Trophoblast cell (in vitro differentiated cells and primary cell): Measurements from ENCODE around the gene PDE1A.

ENCODE experiments used
- DNase-seq, 2 donors: peaks; one replicate each; pipeline ENCODE4 v3.0.0-alpha.2; 2016
- H2AFZ ChIP-seq: 2 replicates; pipeline ENCODE4 v1.6.1; 2013; ENCODE audit warnings: low read length, moderate library complexity, mild to moderate bottlenecking; ENCODE audit not compliant: insufficient read depth, poor library complexity
- H2AK5ac ChIP-seq: 2 replicates; pipeline ENCODE4 v1.6.1; 2013; ENCODE audit warnings: mild to moderate bottlenecking, low read length
- H2BK120ac ChIP-seq: 2 replicates; pipeline ENCODE4 v1.6.1; 2013; ENCODE audit warnings: low read length, mild to moderate bottlenecking, moderate library complexity; ENCODE audit not compliant: insufficient read depth, poor library complexity
- H2BK12ac ChIP-seq: 2 replicates; pipeline ENCODE4 v1.6.1; 2013; ENCODE audit warnings: mild to moderate bottlenecking, low read length, moderate library complexity
- H2BK5ac ChIP-seq: 2 replicates; pipeline ENCODE4 v1.6.1; 2013; ENCODE audit warnings: low read length, low read depth, moderate library complexity, mild to moderate bottlenecking; ENCODE audit not compliant: poor library complexity
- H3K14ac ChIP-seq: 2 replicates; pipeline ENCODE4 v1.6.1; 2013; ENCODE audit warnings: mild to moderate bottlenecking, low read length
- H3K18ac ChIP-seq: 2 replicates; pipeline ENCODE4 v1.6.1; 2013; ENCODE audit warnings: mild to moderate bottlenecking, low read length
- H3K23ac ChIP-seq: 2 replicates; pipeline ENCODE4 v1.6.1; 2013; ENCODE audit warnings: low read length
- H3K27ac ChIP-seq: 2 replicates; pipeline ENCODE4 v1.5.1; 2013; ENCODE audit warnings: low read depth, mild to moderate bottlenecking, inconsistent platforms, low read length, moderate library complexity
- H3K27me3 ChIP-seq: 2 replicates; pipeline ENCODE4 v1.6.1; 2013; ENCODE audit warnings: inconsistent platforms, mild to moderate bottlenecking, low read length, moderate library complexity; ENCODE audit not compliant: insufficient read depth
- H3K36me3 ChIP-seq, 2 experiments: 1 replicate in 1 of 2; 2 replicates in 1 of 2; pipeline ENCODE4 v1.6.1; 2013; ENCODE audit warnings: low read length in 2 of 2, mild to moderate bottlenecking in 2 of 2, moderate library complexity in 1 of 2; ENCODE audit not compliant: insufficient read depth in 2 of 2, control insufficient read depth in 1 of 2
- H3K4ac ChIP-seq: 2 replicates; pipeline ENCODE4 v1.6.1; 2013; ENCODE audit warnings: low read depth, mild to moderate bottlenecking, low read length, moderate library complexity
- H3K4me1 ChIP-seq, 2 experiments: 1 replicate in 1 of 2; 2 replicates in 1 of 2; pipeline ENCODE4 v1.6.1; 2013; ENCODE audit warnings: low read length in 2 of 2, mild to moderate bottlenecking in 2 of 2, moderate library complexity in 1 of 2; ENCODE audit not compliant: insufficient read depth in 2 of 2, control insufficient read depth in 1 of 2
- H3K4me2 ChIP-seq: 2 replicates; pipeline ENCODE4 v1.6.1; 2013; ENCODE audit warnings: inconsistent platforms, mild to moderate bottlenecking, low read length, moderate library complexity
- H3K4me3 ChIP-seq: 2 replicates; pipeline ENCODE4 v1.5.1; 2013; ENCODE audit warnings: mild to moderate bottlenecking, low read depth, low read length, inconsistent platforms
- H3K79me1 ChIP-seq: one replicate; pipeline ENCODE4 v1.6.1; 2013; ENCODE audit warnings: low read length
- H3K79me2 ChIP-seq: 2 replicates; pipeline ENCODE4 v1.6.1; 2013; ENCODE audit warnings: low read length, mild to moderate bottlenecking; ENCODE audit not compliant: control insufficient read depth, insufficient read depth, poor library complexity
- H3K9ac ChIP-seq: 2 replicates; pipeline ENCODE4 v1.6.1; 2013; ENCODE audit warnings: mild to moderate bottlenecking, low read length
- H3K9me3 ChIP-seq: 2 replicates; pipeline ENCODE4 v1.6.1; 2013; ENCODE audit warnings: low read depth, mild to moderate bottlenecking, control low read depth, inconsistent platforms, low read length; ENCODE audit not compliant: insufficient read depth
- H4K12ac ChIP-seq: 2 replicates; pipeline ENCODE4 v1.6.1; 2013; ENCODE audit warnings: low read depth, mild to moderate bottlenecking, low read length, moderate library complexity
- H4K8ac ChIP-seq: 2 replicates; pipeline ENCODE4 v1.6.1; 2013; ENCODE audit warnings: low read depth, mild to moderate bottlenecking, low read length, moderate library complexity
- H4K91ac ChIP-seq: one replicate; pipeline ENCODE4 v1.6.1; 2013; ENCODE audit warnings: low read depth, mild to moderate bottlenecking, low read length, moderate library complexity
- WGBS: extraction: QIAGEN DNeasy Blood & Tissue Kit; methylation state at CpG from one replicate; pipeline ENCODE4 v1.1.7; 2013; ENCODE audit warnings: missing lambda C conversion rate; ENCODE audit not compliant: insufficient read length, insufficient coverage; ENCODE audit errors: extremely low coverage; 5-methylcytosine and 5-hydroxymethylcytosine counted together

PDE1A gene

GRCh38 chr2:182173944-182174622, 252.8 kb downstream of the PDE1A start:
- Histone ChIP-seq H4K91ac (no peak overlapping the region), H3K27me3 (no peaks in the 10 kb centered on the region), H4K8ac (no peak overlapping the region), H2BK5ac (no peak overlapping the region), H3K9ac (no peak overlapping the region), H2BK120ac (no peak overlapping the region), H3K4me2 (no peak overlapping the region), H2AFZ (no peak overlapping the region), H3K18ac (no peak overlapping the region), H2BK12ac (no peak overlapping the region), H3K27ac (no peak overlapping the region), H3K9me3 (no peaks in the 10 kb centered on the region), H3K4ac (no peak overlapping the region), H3K14ac (no peak overlapping the region), H3K4me3 (no peak overlapping the region), H3K23ac (no peak overlapping the region), H3K79me1 (no peaks in the 10 kb centered on the region), H2AK5ac (no peak overlapping the region), H3K4me1 (peaks cover 0 to 4% of the 10 kb centered on the region in 2 experiments), H3K79me2 (no peaks in the 10 kb centered on the region), H3K36me3 (no peaks in the 10 kb centered on the region), H4K12ac (no peak overlapping the region)
- no CpG with 5 or more reads among the region's 5 CpGs for WGBS
- DNase-seq, result no peak

GRCh38 chr2:182170341-182170740, 256.5 kb downstream of the PDE1A start:
- H3K36me3 ChIP-seq, result no peaks in the 10 kb centered on the region
- H3K79me1 ChIP-seq, result no peaks in the 10 kb centered on the region
- no peak overlapping the region for H3K4ac ChIP-seq
- H3K14ac ChIP-seq, result no peak overlapping the region
- H2AFZ ChIP-seq, result no peak overlapping the region
- H3K23ac ChIP-seq, result no peak overlapping the region
- H2BK5ac ChIP-seq, result no peak overlapping the region
- H4K8ac ChIP-seq, result no peak overlapping the region
- H3K18ac ChIP-seq, result no peak overlapping the region
- no CpG with 5 or more reads among the region's 3 CpGs for WGBS
- H2BK12ac ChIP-seq, result no peak overlapping the region
- no peak for DNase-seq
- no peak overlapping the region for H2BK120ac ChIP-seq
- no peaks in the 10 kb centered on the region for H3K79me2 ChIP-seq
- H3K27ac ChIP-seq, result no peak overlapping the region
- no peak overlapping the region for H2AK5ac ChIP-seq
- no peak overlapping the region for H3K4me2 ChIP-seq
- H3K27me3 ChIP-seq, result no peaks in the 10 kb centered on the region
- no peak overlapping the region for H4K12ac ChIP-seq
- H3K9me3 ChIP-seq, result no peaks in the 10 kb centered on the region
- no peak overlapping the region for H4K91ac ChIP-seq
- H3K4me1 ChIP-seq, result peaks cover 0 to 4% of the 10 kb centered on the region in 2 experiments
- H3K4me3 ChIP-seq, result no peak overlapping the region
- H3K9ac ChIP-seq, result no peak overlapping the region

- H4K12ac ChIP-seq, result no peak overlapping the region
- H4K91ac ChIP-seq, result no peak overlapping the region
- H3K4me1 ChIP-seq, result peaks cover 0 to 2% of the 10 kb centered on the region in 2 experiments
- H2AK5ac ChIP-seq, result no peak overlapping the region
- H4K8ac ChIP-seq, result no peak overlapping the region
- H3K9ac ChIP-seq, result no peak overlapping the region
- no peak overlapping the region for H2BK5ac ChIP-seq
- no peaks in the 10 kb centered on the region for H3K36me3 ChIP-seq
- no peak overlapping the region for H3K14ac ChIP-seq
- no peak overlapping the region for H3K27ac ChIP-seq
- no peak overlapping the region for H3K18ac ChIP-seq
- no peak overlapping the region for H2BK120ac ChIP-seq
- no peak overlapping the region for H3K4me2 ChIP-seq
- no peak overlapping the region for H2AFZ ChIP-seq
- no peaks in the 10 kb centered on the region for H3K9me3 ChIP-seq
- no peak overlapping the region for H3K4me3 ChIP-seq
- no peak overlapping the region for H3K4ac ChIP-seq
- no CpG with 5 or more reads among the region's 4 CpGs for WGBS
- no peaks in the 10 kb centered on the region for H3K79me1 ChIP-seq
- H2BK12ac ChIP-seq, result no peak overlapping the region
- H3K79me2 ChIP-seq, result no peaks in the 10 kb centered on the region
- no peaks in the 10 kb centered on the region for H3K27me3 ChIP-seq
- H3K23ac ChIP-seq, result no peak overlapping the region
- DNase-seq, result no peak
These were observed 259.0 kb downstream of the PDE1A start for GRCh38 chr2:182167882-182168281.

GRCh38 chr2:182166841-182167240, 260.0 kb downstream of the PDE1A start:
- no peak overlapping the region for H3K27ac ChIP-seq
- H2BK120ac ChIP-seq, result no peak overlapping the region

More at GRCh38 chr2:182166841-182167240, 260.0 kb downstream of the PDE1A start:
- H3K79me2 ChIP-seq, result no peaks in the 10 kb centered on the region
- no peak overlapping the region for H3K14ac ChIP-seq
- H3K79me1 ChIP-seq, result no peaks in the 10 kb centered on the region
- H3K27me3 ChIP-seq, result no peaks in the 10 kb centered on the region
- H4K12ac ChIP-seq, result no peak overlapping the region
- H2BK5ac ChIP-seq, result no peak overlapping the region
- H3K9me3 ChIP-seq, result no peaks in the 10 kb centered on the region
- H3K9ac ChIP-seq, result no peak overlapping the region
- no peak overlapping the region for H2AK5ac ChIP-seq
- H4K8ac ChIP-seq, result no peak overlapping the region
- no peak overlapping the region for H2AFZ ChIP-seq
- no peak overlapping the region for H4K91ac ChIP-seq
- H2BK12ac ChIP-seq, result no peak overlapping the region
- H3K4me3 ChIP-seq, result no peak overlapping the region
- no peak overlapping the region for H3K23ac ChIP-seq
- H3K36me3 ChIP-seq, result no peaks in the 10 kb centered on the region
- H3K4me1 ChIP-seq, result no peaks in the 10 kb centered on the region
- no CpG with 5 or more reads among the region's 2 CpGs for WGBS
- H3K18ac ChIP-seq, result no peak overlapping the region
- no peak overlapping the region for H3K4me2 ChIP-seq
- no peak overlapping the region for H3K4ac ChIP-seq
- no peak for DNase-seq
